ENCODE measurements around the gene CBFA2T3.

CBFA2T3 gene

DNA sequence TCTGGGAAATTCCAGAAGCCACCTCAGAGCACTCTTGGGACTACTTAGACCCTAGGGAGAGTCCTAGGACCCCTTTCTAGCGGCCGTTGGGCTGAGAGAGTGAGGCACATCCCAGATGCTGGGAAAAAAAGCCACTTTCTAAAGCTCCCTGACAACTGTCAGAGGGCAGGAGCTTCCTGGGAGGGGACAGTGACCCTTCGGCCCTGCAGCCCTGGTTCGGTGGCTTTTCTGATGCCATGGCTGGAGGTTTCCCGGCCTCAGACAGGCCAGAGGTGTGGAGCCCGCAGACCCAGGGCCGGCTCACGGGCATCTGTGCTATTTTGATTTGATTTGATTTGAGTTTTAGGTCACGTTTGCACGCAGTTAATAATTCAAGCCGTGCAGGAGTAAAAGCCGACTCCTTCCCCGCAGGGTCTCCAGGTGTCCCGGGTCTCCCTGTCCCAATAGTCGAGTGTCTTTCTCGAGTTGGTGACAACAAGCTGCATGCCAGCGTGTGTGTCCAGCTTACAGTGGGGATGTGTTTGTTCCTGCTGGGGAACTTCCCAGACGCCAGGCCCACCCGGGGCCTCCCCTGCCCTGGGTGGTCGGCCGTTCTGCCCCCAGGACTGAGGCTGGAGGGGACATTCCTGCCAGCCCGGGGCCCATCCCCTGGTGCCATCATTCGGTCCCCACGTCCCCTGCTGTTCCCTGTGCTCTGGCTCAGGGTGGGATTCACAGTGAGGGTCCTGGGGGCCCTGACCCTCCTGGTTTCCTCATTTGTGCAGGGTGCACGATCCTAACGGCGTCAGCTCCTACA is 1.0 kb upstream of the CBFA2T3 start:
- FAIRE-seq, result no peak
- no peak for DNase-seq (ENCODE audit: low spot score)

- DNase-seq (ENCODE audit: low spot score) (no peak), FAIRE-seq (no peak)
Observed at GRCh38 chr16:88976366-88977017, 515 bp downstream of the CBFA2T3 start.

- FAIRE-seq (no peak), DNase-seq (ENCODE audit: low spot score) (no peak)
Observed at GRCh38 chr16:88975511-88976061, 1.4 kb downstream of the CBFA2T3 start.

- DNase-seq (ENCODE audit: low spot score), result no peak
- no peak for FAIRE-seq
Observed at GRCh38 chr16:88974916-88975215, 2.1 kb downstream of the CBFA2T3 start.

DNA sequence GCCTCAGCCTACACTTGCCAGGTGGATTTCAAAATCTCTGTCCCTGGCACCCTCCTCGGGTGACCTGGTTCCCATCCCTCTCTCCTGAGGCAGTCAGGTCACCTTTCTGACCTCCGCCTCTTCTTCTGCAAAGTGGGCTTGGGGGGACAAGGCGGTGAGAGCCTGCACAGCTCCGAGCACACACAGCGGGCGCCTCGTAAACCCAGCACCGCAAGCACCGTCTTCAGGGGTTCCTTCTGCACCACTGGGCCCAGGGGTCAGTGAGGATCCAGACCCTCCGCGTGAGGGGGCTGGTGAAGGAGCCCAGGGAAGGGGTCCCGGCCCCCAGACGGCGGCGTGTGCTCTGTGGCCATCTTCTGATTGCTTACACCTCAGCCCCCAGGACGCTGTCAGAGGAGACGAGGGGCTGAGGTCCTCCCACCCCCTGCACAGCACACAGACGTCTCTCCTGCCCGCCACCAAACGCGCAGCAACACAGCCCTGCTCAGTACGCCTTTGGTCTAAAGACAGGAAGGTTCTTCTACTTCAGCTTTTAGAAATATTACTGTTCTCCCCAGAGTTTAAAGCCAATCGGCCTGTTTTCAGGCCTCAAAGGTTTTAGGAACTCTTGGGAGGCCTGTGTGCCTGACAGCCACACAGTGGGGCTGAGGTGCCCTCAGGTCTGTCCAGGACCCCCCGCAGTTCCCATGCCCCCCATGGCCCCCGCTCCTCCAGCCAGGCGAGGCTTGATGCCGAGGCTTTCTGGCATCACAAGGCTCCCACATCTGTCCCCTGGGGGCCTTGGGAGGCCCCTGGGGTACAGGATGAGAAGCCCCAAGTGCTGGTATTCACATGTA is 2.7 kb downstream of the CBFA2T3 start:
- no peak for DNase-seq (ENCODE audit: low spot score)
- no peak for FAIRE-seq

DNA sequence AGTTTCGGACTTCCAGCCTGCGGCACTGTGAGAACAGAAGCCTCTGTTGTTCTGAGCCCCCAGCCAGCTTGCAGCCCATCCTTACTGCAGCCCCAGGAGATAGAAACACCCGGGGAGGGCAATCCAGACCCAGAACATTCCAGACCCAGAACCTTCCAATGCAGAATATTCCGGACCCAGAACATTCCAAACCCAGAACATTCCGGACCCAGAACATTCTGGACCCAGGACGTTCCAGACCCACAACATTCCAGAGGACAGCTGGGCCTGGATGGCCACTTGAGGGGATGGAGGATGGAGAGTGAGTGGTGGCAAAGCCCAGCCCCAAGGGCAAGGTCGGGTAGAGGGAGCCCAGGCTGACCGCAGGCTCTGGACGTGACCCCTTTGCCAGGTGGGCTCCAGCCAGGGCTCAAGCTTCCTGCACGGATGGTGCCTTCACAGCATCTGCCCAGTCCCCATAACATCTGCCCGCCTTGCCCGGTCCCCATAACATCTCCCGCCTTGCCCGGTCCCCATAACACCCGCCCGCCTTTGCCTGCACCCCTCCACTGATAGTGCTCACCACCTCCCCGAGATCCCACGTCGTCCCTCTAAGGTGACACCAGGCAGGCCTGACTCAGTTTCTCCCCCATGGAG is 3.5 kb downstream of the CBFA2T3 start:
- DNase-seq (ENCODE audit: low spot score) (no peak), FAIRE-seq (no peak)

DNA sequence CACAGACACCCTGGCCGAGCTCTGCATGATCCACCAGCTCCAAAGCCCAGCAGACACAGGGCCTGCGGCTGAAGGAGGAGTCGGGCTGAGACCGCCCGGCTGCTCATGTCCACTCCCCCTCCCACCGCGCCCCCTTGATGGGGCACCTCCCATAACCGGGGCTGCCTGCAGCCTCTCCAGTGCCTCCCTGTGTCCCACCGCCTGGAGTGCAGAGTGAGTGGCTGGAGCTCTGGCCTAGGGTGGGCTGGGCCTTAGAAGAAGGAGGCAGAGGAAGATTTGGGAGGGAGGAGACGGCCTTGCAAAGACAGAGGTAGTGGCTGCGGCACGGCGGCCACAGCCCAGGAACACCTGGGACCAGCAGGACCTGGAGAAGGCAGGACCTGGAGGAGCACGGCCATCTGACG is 4.0 kb downstream of the CBFA2T3 start:
- FAIRE-seq, result no peak

GRCh38 chr16:88972349-88972748 is 4.7 kb downstream of the CBFA2T3 start:
- DNase-seq (ENCODE audit: low spot score) (no peak), FAIRE-seq (no peak)

More for the DNA sequence above, 4.0 kb downstream of the CBFA2T3 start:
- no peak for DNase-seq (ENCODE audit: low spot score)

- DNase-seq (ENCODE audit: low spot score), result no peak
- FAIRE-seq, result no peak
Observed at GRCh38 chr16:88971371-88972097, 5.5 kb downstream of the CBFA2T3 start.

DNA sequence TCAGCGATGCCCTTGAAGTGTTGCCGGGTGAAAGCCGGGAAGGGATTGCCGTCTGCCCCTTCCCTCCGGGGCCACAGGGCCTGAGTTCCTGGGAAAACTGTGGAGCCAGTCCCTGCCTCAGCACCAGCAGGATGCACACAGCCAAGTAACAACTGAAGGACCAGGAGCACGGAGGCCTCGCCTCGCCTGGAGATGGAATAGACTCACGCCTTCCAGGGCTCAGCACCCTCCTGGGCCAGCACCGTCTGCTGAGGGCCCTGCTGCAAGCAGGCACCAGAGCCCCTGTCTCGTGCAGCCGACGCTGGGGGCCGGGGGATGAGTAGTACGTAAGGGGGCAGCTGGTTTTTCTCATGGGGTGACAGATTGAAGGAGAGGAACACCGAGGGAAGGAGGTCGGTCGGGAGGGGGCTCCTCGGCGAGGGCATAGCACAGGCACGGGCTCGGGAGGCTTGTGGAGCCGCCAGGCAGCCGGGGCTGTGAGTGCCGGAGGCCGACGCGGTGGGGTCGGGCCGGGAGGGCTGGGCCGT is 6.4 kb downstream of the CBFA2T3 start:
- FAIRE-seq (no peak), DNase-seq (ENCODE audit: low spot score) (no peak)

- FAIRE-seq (no peak), DNase-seq (ENCODE audit: low spot score) (no peak)
Observed at GRCh38 chr16:88970050-88970449, 7.0 kb downstream of the CBFA2T3 start.

- DNase-seq (ENCODE audit: low spot score) (no peak), FAIRE-seq (no peak)
Observed at GRCh38 chr16:88969361-88969831, 7.6 kb downstream of the CBFA2T3 start.

DNA sequence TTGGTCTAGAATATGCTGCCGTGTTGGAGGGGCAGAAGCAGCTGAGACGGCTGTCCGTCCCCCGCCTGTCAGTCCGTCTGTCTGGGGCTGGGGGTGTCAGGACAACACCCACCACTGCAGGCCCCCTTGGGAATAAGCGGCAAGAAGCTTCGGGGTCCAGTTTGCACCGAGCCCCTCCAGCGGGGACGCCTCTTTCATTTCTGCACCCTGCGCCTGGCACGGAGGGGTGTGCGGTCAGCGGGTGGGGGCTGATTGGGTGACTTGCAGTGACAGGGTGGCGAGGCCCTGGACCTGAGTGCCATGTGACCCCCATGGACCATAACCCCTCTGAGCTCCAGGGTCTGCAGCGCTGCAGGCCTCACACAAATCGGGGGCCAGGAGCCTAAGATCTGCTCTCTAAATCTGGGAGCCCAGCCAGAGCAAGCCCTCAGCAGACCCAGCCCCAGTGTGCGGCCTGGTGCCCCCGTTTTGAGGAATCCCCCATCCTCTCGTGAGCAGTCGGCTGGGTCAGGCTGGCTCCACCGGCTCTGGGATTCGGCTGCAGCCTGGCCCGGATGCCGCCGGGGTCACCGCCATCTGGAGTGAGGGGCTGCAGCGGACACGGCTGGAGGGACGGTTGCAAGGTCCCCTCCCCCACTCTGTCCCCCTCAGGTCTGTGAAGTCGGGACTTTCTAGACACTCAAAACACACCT is 8.3 kb downstream of the CBFA2T3 start:
- DNase-seq (ENCODE audit: low spot score), result no peak
- FAIRE-seq, result no peak

- no peak for FAIRE-seq
- no peak for DNase-seq (ENCODE audit: low spot score)
Observed at GRCh38 chr16:88967830-88968588, 9.0 kb downstream of the CBFA2T3 start.

- DNase-seq (ENCODE audit: low spot score) (no peak), FAIRE-seq (no peak)
Observed at GRCh38 chr16:88966986-88967829, 9.8 kb downstream of the CBFA2T3 start.

- DNase-seq (ENCODE audit: low spot score) (no peak), FAIRE-seq (no peak)
Observed at GRCh38 chr16:88965826-88966480, 11.1 kb downstream of the CBFA2T3 start.

- no peak for FAIRE-seq
- DNase-seq (ENCODE audit: low spot score), result no peak
Observed at GRCh38 chr16:88965411-88965810, 11.6 kb downstream of the CBFA2T3 start.

DNA sequence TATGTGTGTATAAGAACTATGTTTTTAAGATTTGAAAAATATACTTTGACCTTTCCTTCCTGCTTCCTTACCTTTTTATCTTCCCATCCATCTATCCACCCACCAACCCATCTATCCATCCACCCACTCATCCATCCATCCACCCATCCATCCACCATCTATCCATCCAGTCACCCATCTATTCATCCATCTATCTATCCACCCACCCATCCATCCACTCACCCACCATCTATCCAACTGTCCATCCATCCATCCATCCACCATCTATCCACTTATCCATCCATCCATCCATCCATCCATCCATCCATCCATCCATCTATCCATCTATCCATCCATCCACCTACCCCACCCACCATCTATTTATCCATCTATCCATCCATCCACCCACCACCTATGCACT is 12.4 kb downstream of the CBFA2T3 start:
- FAIRE-seq (no peak), DNase-seq (ENCODE audit: low spot score) (no peak)

Data from RCC 7860 (cell line).